ENCODE data around the gene SF3B1.
"Not testable (repeated sequence)": the region's sequence is repeated elsewhere in the genome, so short reads cannot be mapped to it uniquely, and the experiment has no call there.

The SF3B1 gene

DNA sequence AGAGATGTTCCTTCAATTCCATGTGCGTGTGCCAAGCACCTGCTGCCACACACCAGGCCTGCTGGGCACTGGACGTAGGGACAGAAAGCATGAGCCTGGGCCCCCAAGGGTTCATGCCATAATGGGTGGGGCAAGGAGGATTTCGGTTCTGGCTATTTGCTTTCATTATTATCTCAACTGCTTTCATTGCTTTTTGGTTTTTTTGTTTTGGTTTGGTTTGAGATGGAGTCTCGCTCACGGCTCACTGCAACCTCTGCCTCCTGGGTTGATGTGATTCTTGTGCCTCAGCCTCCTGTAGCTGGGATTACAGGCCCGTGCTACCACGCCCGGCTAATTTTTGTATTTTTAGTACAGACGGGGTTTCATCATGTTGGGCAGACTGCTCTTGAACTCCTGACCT, 57.2 kb downstream of the SF3B1 start:
- no peaks in the 10 kb centered on the region for H3K36me3 Mint-ChIP-seq
- H3K9me3 Mint-ChIP-seq = no peaks in the 10 kb centered on the region
- no peaks in the 10 kb centered on the region for H3K27me3 Mint-ChIP-seq
- peak overlapping the region; percentile 62 for H3K4me3 Mint-ChIP-seq
- H3K4me1 Mint-ChIP-seq = peaks cover 36% of the 10 kb centered on the region
- peak overlapping the region; percentile 82 for H3K27ac Mint-ChIP-seq
- ATAC-seq = peak; percentile 31

DNA sequence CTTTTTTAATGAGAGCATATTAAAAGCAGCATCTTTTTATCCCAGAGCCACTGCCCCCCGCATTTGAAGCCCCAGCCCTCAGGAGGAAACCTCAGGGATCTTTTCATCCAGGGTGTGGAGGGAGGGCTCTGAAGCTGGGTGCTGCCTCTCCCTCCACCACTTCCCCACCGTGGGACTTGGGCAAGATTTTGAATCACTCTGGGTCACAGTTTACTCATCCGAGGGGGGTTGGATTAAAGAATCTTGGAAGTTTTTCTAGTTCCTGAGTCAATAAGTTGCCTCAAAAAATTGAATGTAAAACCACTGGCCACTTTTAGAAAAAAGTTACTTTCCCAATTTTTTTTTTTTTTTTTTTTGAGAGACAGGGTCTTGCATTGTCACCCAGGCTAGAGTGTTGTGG, 62.2 kb downstream of the SF3B1 start:
- no peaks in the 10 kb centered on the region for H3K9me3 Mint-ChIP-seq
- ATAC-seq = no peak
- no peak overlapping the region for H3K4me3 Mint-ChIP-seq
- H3K4me1 Mint-ChIP-seq = peaks cover 24% of the 10 kb centered on the region
- no peaks in the 10 kb centered on the region for H3K36me3 Mint-ChIP-seq
- peak overlapping the region; percentile 14 for H3K27ac Mint-ChIP-seq
- no peaks in the 10 kb centered on the region for H3K27me3 Mint-ChIP-seq

DNA sequence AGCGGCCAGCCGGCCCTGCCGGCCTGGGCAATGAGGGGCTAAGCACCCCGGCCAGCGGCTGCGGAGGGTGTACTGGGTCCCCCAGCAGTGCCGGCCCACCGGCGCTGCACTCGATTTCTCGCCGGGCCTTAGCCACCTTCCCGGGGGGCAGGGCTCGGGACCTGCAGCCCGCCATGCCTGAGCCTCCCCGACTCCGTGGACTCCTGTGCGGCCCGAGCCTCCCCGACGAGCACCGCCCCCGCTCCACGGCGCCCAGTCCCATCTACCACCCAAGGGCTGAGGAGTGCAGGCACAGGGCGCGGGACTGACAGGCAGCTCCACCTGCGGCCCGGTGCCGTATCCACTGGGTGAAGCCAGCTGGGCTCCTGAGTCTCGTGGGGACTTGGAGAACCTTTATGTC, 64.2 kb downstream of the SF3B1 start:
- not testable (repeated sequence) for H3K27me3 Mint-ChIP-seq, H3K36me3 Mint-ChIP-seq, H3K27ac Mint-ChIP-seq, H3K4me3 Mint-ChIP-seq, ATAC-seq, H3K9me3 Mint-ChIP-seq
- H3K4me1 Mint-ChIP-seq = peaks cover 18% of the 10 kb centered on the region

DNA sequence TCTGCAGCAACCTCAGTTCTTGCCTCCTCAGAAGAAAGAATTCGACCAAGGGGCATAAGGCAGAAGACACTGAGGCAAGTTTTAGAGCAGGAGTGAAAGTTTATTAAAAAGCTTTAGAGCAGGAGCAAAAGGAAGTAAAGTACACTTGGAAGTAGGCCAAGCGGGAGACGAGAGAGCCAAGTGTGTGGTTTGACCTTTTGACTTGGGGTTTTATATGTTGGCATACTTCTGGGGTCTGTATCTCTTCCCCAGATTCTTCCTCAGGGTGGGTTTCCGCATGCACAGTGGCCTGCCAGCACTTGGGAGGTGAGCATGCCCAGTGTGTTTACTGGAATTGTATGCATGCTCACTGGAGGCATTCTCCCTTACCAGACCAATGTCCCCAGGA, 64.9 kb downstream of the SF3B1 start:
- H3K27ac Mint-ChIP-seq = no peak overlapping the region
- no peak for ATAC-seq
- H3K4me3 Mint-ChIP-seq = no peak overlapping the region

DNA sequence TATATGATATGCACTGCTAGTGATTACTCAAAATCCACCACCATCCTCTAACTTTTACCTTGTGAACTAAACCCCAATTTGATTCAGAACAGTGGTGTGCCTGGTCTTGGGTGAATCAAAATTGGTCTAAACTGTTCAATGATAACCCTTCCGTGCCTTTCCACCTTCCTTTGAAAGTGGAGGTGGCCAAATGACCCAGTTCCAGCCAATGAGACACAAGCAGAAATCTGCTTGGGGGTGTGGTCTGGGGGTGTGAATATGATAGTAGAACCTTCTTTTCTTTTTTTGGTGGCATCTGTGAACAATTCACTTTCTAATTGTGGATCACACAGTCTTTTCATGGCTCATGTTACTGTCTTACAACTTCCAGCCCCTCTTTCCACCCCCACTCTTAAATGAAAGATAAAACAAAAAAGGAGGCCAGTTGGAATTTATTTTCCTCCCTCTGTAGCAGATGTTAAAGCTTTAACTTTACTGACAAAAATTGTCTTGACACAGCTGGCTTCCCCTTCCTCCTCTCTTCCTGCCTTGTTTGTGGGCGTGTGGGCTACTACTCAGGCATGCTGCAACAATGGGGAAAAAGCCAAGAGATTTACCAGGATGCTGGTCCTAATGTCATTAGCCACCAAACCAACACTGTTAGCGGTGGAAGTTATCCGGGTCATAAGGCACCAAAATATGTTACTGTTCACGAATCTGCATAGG, 65.4 kb downstream of the SF3B1 start:
- Mint-ChIP-seq H3K36me3 (no peaks in the 10 kb centered on the region), H3K4me3 (no peak overlapping the region), H3K27me3 (no peaks in the 10 kb centered on the region), H3K4me1 (peaks cover 13% of the 10 kb centered on the region), H3K27ac (no peak overlapping the region), H3K9me3 (no peaks in the 10 kb centered on the region)
- ATAC-seq = no peak

More for the DNA sequence above, 64.9 kb downstream of the SF3B1 start:
- H3K9me3 Mint-ChIP-seq = no peaks in the 10 kb centered on the region
- H3K27me3 Mint-ChIP-seq = no peaks in the 10 kb centered on the region
- peaks cover 18% of the 10 kb centered on the region for H3K4me1 Mint-ChIP-seq
- H3K36me3 Mint-ChIP-seq = no peaks in the 10 kb centered on the region

DNA sequence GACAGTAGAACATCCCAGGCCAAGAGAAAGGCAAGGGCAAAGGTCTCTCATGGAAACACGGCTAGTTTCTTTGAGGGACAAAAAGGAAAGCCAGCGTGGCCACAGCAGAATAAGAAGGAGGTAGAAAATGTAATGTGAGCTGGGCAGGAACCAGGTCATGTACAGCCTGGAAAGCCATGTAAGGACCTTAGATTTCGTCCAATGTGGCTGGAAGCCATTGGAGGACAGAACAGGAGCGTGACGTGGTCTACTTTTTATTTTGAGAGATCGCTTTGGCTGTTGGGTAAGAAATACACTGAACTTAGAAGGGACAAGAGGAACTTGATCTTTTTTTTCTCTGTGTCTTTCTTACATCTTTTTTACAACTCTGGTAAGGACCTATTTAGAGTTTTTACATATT, 66.4 kb downstream of the SF3B1 start:
- Mint-ChIP-seq H3K4me1 (peaks cover 10% of the 10 kb centered on the region), H3K36me3 (no peaks in the 10 kb centered on the region), H3K4me3 (no peak overlapping the region), H3K27ac (no peak overlapping the region), H3K9me3 (no peaks in the 10 kb centered on the region), H3K27me3 (no peaks in the 10 kb centered on the region)
- no peak for ATAC-seq

DNA sequence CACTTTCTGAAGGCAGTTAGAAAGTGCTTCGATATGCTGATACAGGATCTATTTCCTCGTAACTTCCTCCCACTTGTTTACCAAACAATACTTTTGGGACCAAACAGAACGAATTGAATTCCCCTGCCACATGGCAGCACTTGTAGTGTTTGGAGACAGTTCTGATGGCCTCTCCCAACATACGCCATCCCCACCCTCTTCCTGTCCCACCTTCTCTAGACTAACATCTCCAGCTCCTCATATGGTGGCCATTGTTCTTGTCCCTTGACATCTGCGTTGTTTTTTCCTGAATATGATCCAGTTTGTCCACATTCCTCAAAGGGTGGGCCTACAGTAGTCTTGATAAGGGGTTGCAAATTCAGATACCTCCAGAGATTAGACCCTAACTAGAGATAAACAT, 70.8 kb downstream of the SF3B1 start:
- peak overlapping the region; percentile 33 for H3K27ac Mint-ChIP-seq

DNA sequence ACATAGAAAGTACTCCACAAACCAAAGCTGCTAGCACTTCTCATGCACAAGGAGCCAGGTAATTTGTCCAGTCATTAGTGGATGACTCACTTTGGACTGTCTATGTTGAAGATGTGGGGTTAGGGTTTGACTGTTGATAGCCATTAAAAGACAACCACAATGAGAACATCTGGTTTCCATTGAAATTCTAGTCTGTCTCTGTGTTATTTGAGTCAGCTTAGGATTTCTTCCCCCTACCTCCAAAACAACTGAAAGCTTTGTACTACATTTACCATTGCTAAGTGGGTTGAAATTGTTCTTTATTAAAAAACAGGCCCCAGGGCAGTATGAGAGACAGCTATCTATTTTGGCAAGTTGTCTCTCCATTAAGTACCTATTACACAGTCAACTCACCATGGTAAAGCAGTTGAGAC, 74.1 kb downstream of the SF3B1 start:
- Mint-ChIP-seq H3K9me3 (no peaks in the 10 kb centered on the region), H3K27ac (no peak overlapping the region), H3K36me3 (no peaks in the 10 kb centered on the region), H3K4me3 (no peak overlapping the region), H3K27me3 (no peaks in the 10 kb centered on the region), H3K4me1 (peaks cover 9% of the 10 kb centered on the region)
- ATAC-seq = peak; percentile 84

More for the DNA sequence above, 70.8 kb downstream of the SF3B1 start:
- no peak for ATAC-seq
- H3K27me3 Mint-ChIP-seq = no peaks in the 10 kb centered on the region
- no peaks in the 10 kb centered on the region for H3K4me1 Mint-ChIP-seq
- no peak overlapping the region for H3K4me3 Mint-ChIP-seq
- no peaks in the 10 kb centered on the region for H3K9me3 Mint-ChIP-seq
- no peaks in the 10 kb centered on the region for H3K36me3 Mint-ChIP-seq

DNA sequence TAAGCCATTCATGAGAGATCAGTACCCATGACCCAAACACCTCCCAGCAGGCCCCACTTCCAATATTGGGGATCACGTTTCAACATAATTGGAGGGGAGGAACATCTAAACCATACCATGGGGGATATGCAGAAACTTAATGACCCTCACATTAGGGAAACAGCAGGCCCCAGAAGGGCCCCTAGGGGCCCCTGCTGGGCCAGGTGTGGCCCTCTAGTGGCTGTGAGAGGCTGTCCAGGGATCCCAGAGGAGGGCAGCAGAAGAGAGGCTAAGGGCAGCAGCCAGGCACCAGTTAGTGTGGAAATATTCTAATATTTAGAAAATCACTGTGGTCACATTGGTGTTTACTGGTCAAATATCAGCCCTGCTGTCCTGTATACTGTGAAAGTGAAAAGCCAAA, 75.0 kb downstream of the SF3B1 start:
- ATAC-seq = no peak
- Mint-ChIP-seq H3K27me3 (no peaks in the 10 kb centered on the region), H3K4me1 (peaks cover 10% of the 10 kb centered on the region)

DNA sequence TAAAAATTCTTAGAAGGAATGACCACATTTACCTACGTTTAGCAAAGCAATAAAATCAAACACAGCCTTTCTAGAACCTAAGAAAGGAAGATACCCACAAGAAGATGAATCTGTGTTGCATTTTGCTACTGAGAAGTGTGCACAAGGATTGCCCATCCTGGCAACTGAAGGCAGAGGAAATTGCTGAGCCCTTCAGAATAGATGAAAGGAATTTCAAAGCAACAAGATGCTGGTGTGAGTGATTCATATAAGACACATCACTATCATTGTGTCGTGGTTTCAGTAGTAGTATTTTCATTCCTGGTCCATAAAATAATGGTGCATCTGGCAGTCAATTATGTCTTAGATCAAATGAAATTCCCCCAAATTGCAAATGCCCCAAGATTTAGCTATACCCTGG, 75.9 kb downstream of the SF3B1 start:
- Mint-ChIP-seq H3K27me3 (no peaks in the 10 kb centered on the region), H3K27ac (no peak overlapping the region), H3K36me3 (no peaks in the 10 kb centered on the region), H3K9me3 (no peaks in the 10 kb centered on the region), H3K4me1 (peaks cover 10% of the 10 kb centered on the region), H3K4me3 (no peak overlapping the region)
- no peak for ATAC-seq

More for the DNA sequence above, 75.0 kb downstream of the SF3B1 start:
- H3K9me3 Mint-ChIP-seq = no peaks in the 10 kb centered on the region
- H3K4me3 Mint-ChIP-seq = no peak overlapping the region
- H3K27ac Mint-ChIP-seq = no peak overlapping the region
- no peaks in the 10 kb centered on the region for H3K36me3 Mint-ChIP-seq

DNA sequence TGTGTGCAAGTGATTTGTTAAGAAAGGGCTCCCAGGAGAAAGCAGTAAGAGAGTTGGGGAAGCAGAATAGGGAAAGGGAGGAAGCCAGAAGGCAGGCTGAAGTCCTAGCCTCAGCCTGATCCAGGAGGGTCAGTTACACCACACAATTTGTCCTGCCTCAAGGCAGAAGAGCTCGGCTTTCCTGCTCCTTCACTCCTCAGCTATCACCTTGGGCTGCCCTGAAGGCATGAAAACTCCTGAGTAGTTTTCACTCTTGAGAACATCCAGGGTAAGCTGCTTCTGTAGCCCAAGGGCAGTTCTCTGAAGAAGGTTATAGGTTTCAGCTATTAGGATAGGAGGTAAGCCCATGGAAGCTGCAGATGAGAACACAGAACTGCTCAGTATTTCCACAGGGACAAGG, 76.8 kb downstream of the SF3B1 start:
- Mint-ChIP-seq H3K27ac (no peak overlapping the region), H3K27me3 (no peaks in the 10 kb centered on the region), H3K4me3 (no peak overlapping the region), H3K36me3 (no peaks in the 10 kb centered on the region), H3K9me3 (no peaks in the 10 kb centered on the region), H3K4me1 (peaks cover 10% of the 10 kb centered on the region)
- ATAC-seq = no peak

DNA sequence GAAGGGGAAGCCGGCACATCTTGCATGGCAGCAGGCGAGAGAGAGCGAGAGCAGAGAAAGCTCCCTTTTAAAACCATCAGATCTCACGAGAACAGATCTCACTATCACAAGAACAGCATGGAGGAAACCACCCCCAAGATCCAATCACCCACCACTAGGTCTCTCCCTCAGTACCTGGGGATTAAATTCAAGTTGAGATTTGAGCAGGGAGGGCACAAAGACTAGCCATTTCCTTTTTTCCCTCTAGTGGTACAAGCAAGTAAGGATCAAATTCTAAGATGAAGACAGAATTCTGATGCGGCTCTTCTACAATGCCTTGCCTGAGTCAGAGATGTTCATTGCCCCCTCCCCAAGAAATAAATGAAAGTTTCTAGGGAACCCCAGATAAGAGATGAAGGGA, 78.7 kb downstream of the SF3B1 start:
- H3K36me3 Mint-ChIP-seq = no peaks in the 10 kb centered on the region
- H3K9me3 Mint-ChIP-seq = no peaks in the 10 kb centered on the region
- no peaks in the 10 kb centered on the region for H3K27me3 Mint-ChIP-seq
- H3K27ac Mint-ChIP-seq = peak overlapping the region; percentile 47
- H3K4me1 Mint-ChIP-seq = peaks cover 13% of the 10 kb centered on the region
- H3K4me3 Mint-ChIP-seq = peak overlapping the region; percentile 3
- no peak for ATAC-seq

DNA sequence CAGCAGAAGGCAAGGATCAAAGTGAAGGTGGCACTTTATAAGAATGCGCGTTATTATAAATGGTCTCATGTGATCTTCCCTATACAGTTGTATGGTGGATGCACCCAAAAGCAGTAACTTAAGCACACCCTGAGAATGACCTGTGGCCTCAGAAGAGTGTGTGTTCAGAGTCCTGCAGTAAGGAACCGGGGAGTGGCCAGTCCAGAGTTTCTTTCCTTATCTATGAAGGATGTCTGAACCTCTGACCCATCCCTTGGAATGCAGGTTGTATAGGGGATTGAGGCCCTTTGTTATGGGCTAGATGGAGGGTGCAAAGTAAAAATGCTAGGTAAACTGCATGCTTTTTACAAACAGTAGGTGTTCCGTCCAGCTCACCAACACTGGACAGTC, 80.7 kb downstream of the SF3B1 start:
- peaks cover 24% of the 10 kb centered on the region for H3K4me1 Mint-ChIP-seq
- no peak overlapping the region for H3K4me3 Mint-ChIP-seq
- no peak for ATAC-seq
- H3K27ac Mint-ChIP-seq = no peak overlapping the region
- H3K36me3 Mint-ChIP-seq = no peaks in the 10 kb centered on the region
- H3K27me3 Mint-ChIP-seq = no peaks in the 10 kb centered on the region
- H3K9me3 Mint-ChIP-seq = no peaks in the 10 kb centered on the region

DNA sequence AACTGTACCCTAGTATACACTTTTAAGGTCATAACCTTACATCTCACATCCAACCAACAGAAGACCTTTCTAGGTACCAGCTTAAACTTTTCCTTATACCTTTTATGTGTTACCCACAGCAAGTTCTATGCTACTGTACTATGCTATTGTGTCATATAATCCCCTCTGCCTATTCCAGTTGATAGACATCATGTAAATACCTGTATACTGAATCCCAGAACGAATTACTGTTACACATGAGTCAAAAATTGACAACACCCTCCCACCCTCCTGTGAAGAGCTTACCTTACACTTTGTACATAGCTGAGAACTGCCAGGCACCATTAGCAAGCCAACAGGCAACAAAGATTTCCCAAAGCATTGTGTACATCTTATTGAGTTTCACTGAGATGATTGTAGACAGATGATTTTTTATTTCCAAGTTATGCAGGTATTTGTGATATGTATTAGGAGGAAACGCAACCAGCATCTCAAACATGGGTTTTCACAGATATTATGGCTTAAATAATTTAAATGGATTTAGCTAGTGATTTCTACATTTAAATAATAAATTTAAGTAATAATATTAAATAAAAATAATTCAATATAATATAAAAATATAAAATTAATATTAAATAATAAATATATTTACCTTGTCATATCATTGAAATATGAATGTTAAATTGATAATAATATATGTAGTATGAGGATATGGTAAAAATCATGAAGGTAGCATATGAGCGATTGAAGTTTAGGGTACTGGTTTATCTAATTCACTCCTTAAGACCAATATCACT, 81.2 kb downstream of the SF3B1 start:
- no peaks in the 10 kb centered on the region for H3K27me3 Mint-ChIP-seq

DNA sequence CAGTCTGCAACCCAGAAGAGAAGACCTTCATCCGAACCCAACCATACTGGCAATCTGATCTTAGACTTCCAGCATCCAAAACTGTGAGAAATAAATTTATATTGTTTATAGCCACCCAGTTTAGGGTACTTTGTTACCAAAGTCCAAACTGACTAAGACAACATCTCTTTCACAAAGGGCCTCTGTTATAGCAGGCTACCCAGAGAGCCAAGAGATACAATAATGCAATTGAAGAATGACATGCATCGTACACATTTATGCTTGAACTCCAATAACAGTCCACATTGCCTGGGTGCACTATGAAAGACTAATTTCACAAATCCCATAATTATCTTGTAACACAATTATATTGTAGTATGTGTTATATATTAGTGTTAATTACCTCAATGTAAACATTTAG, 85.1 kb downstream of the SF3B1 start:
- no peaks in the 10 kb centered on the region for H3K9me3 Mint-ChIP-seq
- H3K27me3 Mint-ChIP-seq = no peaks in the 10 kb centered on the region
- peaks cover 39% of the 10 kb centered on the region for H3K4me1 Mint-ChIP-seq
- no peak overlapping the region for H3K4me3 Mint-ChIP-seq
- no peaks in the 10 kb centered on the region for H3K36me3 Mint-ChIP-seq
- ATAC-seq = no peak
- no peak overlapping the region for H3K27ac Mint-ChIP-seq

More for the DNA sequence above, 81.2 kb downstream of the SF3B1 start:
- Mint-ChIP-seq H3K9me3 (no peaks in the 10 kb centered on the region), H3K4me1 (peaks cover 30% of the 10 kb centered on the region), H3K27ac (no peak overlapping the region), H3K4me3 (no peak overlapping the region), H3K36me3 (no peaks in the 10 kb centered on the region)
- ATAC-seq = no peak

DNA sequence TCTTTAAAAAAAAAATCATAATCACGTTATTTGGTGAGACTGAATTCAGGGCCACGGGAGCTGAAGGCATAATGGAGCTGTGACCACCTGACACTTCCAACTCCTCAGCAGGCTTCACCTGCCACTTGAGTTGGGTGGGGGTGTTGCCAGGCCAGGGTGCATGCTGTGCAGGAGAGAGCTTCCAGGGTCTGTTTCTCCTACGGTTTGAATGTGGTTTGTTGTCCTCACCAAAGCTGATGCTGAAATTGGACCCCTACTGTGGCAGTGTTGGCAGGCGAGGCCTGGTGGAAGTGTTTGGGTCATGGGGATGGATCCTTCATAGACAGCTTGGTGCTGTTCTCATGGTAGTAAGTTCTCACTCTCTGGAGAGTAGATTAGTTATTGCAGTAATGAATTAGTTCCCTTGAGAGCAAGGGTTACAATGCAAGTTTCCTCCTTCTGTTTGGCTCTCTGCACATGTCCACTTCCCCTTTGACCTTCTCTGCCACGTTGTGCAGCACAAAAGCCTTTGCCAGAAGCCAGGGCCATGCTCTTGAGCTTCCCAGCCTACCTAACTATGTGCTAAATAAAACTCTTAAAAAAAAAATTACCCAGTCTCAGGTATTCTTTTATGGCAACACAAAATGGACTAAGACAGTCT, 86.0 kb downstream of the SF3B1 start:
- H3K4me3 Mint-ChIP-seq = no peak overlapping the region
- no peak for ATAC-seq
- H3K36me3 Mint-ChIP-seq = no peaks in the 10 kb centered on the region
- H3K4me1 Mint-ChIP-seq = peaks cover 39% of the 10 kb centered on the region
- H3K27ac Mint-ChIP-seq = no peak overlapping the region
- H3K27me3 Mint-ChIP-seq = no peaks in the 10 kb centered on the region
- H3K9me3 Mint-ChIP-seq = no peaks in the 10 kb centered on the region

Measured in stimulated activated memory B cell treated with anti-CD40 and anti-IgM and Interleukin-4, amounts not matched to agents 10 μg/mL and 1 μg/mL and 100 μg/mL, for 72 hours (primary cell).